HG03066 (cell line): ENCODE results near the gene PXDC1.
"Not testable (repeated sequence)": the region's sequence is repeated elsewhere in the genome, so short reads cannot be mapped to it uniquely, and the experiment has no call there.

Experiments
- ATAC-seq: cut with Tn5 transposase; IDR thresholded peaks from one replicate; pipeline ENCODE4 v1.9.1; 2021; ENCODE audit warnings: low read depth; ENCODE audit not compliant: unreplicated experiment

Gene PXDC1

DNA sequence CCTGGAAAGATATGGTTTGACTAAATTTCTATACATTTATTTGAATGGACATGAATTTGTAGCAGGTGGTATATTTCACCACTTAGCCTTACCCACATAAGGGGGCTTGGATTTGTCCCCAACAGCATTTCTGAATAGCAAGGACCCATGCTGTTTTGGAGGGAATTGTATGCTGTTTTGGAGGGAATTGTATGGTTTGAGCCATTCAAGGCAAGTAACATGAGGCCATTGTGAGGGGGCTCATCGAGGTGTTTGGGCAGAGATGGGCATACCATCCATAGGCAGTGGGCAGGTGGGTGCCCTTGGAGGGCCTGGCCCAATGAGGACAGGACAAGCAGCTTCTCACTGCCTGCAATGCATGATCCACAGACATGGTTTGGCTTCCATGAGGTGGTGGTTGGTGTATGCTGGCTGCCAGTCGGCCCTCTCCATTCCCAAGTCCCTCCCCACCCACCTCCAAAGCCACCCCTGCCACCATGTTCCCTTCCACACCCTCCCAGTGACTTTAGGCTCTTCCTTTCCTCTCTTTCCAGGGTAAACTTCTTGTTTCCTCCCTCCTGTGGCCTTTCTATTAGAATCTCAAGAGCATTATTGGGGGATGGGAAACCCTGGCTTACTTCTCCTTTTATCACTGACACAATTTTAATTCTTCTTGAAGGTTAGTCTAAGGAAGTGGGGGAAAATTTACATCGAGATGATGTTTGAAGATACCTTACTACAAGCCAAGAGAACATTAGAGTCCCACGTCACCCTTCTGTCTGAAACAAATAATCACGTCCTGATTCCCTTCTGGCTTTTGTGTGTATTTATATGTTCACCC is 13.2 kb upstream of the PXDC1 start:
- no peak for ATAC-seq

- ATAC-seq: no peak
These were observed 11.3 kb upstream of the PXDC1 start for GRCh38 chr6:3762852-3763251.

- ATAC-seq: no peak
These were observed 10.8 kb upstream of the PXDC1 start for GRCh38 chr6:3762359-3762758.

GRCh38 chr6:3761989-3762270 is 10.4 kb upstream of the PXDC1 start:
- ATAC-seq: no peak

DNA sequence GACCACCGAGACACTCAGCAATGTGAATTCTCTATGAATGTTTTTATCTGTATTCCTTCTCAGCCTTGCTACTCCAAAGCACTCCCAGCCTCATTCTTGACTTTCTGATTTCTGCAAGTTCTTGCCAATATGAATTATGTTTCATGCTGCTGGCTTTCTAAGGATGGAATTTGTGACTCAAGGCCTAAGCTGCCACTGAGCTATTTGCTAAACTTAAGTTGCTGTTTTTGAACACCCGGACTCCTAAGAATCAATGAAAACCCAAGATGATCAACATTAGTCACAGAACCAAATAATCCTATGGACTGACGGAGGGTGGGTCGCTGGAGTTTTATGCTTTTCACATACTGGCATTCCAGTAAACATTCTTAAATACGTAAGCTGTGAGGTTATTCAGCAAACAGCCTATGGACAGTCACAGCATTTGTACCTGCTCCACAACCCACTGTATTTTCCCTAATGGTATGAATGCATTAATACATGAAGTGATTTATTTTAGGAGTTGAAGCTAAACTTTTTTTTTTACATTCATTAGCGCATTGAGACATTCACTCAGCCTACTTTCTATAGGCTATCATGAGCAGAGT is 8.2 kb upstream of the PXDC1 start:
- no peak for ATAC-seq

DNA sequence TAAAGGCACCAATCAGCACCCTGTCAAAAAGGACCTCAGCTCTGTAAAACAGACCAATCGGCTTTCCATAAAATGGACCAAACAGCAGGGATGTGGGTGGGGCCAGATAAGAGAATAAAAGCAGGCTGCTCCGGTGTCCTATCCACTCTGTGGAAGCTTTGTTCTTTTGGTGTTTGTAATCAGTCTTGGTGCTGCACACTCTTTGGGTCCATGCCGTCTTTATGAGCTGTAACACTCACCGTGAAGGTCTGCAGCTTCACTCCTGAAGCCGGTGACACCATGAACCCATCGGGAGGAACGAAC is 7.3 kb upstream of the PXDC1 start:
- no peak for ATAC-seq

DNA sequence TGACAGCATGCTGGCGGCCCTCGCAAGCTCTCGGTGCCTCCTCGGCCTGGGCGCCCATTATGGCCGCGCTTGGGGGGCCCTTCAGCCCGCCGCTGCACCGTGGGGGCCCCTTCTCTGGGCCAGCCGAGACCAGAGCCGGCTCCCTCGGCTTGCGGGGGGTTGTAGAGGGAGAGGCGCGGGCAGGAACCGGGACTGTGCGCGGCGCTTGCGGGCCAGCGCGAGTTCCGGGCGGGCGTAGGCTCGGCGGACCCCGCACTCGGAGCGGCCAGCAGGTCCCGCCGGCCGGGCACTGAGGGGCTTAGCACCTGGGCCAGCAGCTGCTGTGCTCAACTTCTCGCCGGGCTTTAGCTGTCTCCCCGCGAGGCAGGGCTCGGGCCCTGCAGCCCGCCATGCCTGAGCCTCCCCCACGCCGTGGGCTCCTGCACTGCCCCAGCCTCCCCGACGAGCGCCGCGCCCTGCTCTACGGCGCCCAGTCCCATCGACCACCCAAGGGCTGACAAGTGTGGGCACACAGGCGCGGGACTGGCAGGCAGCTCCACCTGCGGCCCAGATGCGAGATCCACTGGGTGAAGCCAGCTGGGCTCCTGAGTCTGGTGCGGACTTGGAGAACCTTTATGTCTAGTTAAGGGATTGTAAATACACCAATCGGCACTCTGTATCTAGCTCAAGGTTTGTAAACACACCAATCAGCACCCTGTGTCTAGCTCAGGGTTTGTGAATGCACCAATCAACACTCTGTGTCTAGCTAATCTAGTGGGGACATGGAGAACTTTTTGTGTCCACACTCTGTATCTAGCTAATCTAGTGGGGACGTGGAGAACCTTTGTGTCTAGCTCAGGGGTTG is 6.7 kb upstream of the PXDC1 start:
- ATAC-seq: not testable (repeated sequence)

GRCh38 chr6:3757241-3757641 is 5.7 kb upstream of the PXDC1 start:
- no peak for ATAC-seq

DNA sequence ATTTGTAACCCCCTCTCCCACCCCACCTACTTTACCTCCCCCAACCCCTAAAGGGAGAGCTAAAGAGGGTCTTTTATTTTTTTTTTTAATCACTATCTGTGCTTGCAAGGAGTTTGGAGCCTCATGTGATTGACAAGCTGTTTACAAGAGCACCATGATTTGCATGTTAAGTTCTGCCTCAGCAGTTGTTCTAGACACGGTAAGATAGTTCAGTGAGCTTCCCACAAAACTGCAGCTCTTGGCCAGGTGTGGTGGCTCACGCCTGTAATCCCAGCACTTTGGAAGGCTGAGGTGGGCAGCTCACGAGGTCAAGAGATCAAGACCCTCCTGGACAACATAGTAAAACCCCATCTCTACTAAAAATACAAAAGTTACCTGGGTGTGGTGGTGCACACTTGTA is 5.0 kb upstream of the PXDC1 start:
- no peak for ATAC-seq

DNA sequence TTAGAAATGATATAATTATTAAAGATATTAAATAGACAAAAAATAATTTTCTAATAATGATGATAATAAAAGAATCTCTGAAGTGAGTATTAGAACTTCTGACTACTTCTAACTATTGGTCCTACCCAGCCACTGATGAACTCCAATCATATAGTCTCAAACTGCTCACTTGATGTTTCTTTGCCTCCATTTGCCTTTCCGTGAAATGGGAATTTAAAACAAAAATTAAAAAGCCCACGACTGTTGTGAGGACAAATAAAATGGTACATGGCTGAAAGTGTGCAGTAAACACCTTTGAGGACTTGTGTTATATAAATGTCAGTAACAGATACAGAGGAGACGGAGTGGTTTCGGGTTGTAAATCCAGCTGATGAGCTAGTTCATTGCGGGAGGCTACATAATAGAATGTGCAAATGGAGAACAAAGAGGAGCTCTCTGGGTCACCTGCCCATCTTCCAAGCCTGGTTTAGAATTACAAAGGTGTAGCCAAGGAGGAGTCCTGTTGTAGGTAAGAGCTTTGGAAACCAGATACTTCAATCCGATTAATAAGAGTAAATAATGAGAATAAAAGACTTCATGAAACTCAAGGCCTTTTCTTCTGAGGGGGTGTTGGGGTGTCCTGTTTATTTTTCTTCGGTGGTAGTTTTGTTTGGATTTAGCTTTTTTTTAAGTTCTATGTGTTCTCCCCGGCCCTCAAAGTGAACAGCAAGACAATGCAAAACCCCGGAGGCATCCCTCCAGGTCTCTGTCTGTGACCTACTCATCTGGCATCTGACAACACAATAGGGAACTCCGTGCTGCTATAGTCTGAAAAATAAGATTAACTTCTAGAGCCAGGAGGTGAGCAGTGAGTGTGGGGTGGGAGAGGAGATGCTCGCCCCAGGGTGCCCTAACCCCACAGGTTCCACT is 4.4 kb upstream of the PXDC1 start:
- no peak for ATAC-seq

GRCh38 chr6:3754776-3755175 is 3.3 kb upstream of the PXDC1 start:
- ATAC-seq: no peak

GRCh38 chr6:3754032-3754725 is 2.7 kb upstream of the PXDC1 start:
- ATAC-seq: not testable (repeated sequence)

GRCh38 chr6:3753228-3753835 is 1.8 kb upstream of the PXDC1 start:
- ATAC-seq: no peak

DNA sequence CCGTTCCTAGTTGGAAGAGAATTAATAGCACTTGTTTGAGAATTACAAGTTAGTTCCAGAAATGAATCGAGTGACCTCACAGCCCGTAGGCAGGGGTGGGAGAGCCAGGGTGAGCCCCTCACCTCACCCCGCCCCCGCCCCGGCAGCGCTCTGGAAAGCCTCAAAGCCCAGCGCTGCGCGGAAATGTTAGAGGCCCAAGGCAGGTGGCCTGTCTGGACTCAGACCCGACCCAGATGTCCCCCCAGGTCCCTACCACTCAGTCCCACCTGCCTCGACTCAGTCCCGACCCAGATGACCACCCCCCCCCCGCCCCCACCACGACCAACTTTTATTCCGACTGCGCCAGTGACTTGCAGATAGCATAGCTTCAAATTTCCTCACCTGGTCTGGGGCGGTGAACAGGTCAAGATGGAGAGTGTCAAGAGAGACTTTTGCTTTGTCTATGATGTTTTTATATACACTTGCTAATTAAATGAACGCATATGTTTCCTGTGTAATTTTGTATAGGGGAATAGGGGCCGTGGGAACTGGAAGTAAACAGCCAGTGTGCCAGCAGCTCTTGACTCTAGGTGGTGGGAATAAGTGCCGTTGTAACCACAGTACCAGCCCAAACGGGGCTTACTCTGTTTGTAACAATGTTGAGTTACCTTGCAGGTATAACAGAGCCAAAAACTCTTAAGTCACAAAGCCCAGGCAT is 1.2 kb upstream of the PXDC1 start:
- no peak for ATAC-seq

- peak; percentile 59 for ATAC-seq
These were observed 417 bp upstream of the PXDC1 start for GRCh38 chr6:3751730-3752530.

GRCh38 chr6:3750317-3751076 is 1.0 kb downstream of the PXDC1 start:
- peak; percentile 13 for ATAC-seq

DNA sequence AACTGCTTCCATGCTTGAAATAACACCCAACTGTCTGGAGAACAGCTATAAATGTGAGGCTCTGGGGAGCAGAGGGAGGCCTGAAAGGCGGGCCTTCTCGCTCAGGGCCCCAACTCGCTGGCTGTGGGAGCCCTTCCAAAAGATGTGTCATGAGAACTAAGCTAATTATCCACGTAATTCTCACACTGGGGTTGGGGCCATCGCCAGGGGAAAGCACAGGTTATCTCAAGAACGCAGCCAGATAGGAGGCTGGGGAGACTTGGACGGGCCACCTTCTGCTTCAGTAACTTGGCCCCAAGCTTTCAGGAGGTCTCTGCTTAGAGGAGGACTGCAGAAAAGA is 1.6 kb downstream of the PXDC1 start:
- ATAC-seq: no peak
